Measurements from ENCODE around the gene VPS33B.

The VPS33B gene

GRCh38 chr15:91045065-91045464, 22.7 kb upstream of the VPS33B start:
- Histone ChIP-seq H2AFZ (ENCODE audit: low read depth, low read length, severe bottlenecking) (no peak overlapping the region), H3K27me3 (ENCODE audit: low read length) (no peaks in the 10 kb centered on the region), H3K9me2 (replicated peaks; ENCODE audit: insufficient read depth, low read length) (no peaks in the 10 kb centered on the region), H3K9ac (ENCODE audit: low read length) (no peak overlapping the region), H3K9me3 (ENCODE audit: insufficient read depth, low read length) (no peaks in the 10 kb centered on the region), H3K4me3 (ENCODE audit: insufficient read depth, low read length, poor library complexity, severe bottlenecking) (no peak overlapping the region), H3K27ac (ENCODE audit: low read depth, low read length) (no peak overlapping the region), H3K36me3 (ENCODE audit: low read length) (no peaks in the 10 kb centered on the region), H3F3A (ENCODE audit: insufficient read depth) (no peaks in the 10 kb centered on the region), H4K20me1 (ENCODE audit: low read depth, low read length) (no peaks in the 10 kb centered on the region), H3K79me2 (ENCODE audit: insufficient read depth, low read length) (no peaks in the 10 kb centered on the region), H3K4me2 (ENCODE audit: low read depth, low read length, poor library complexity, severe bottlenecking) (no peak overlapping the region)
- TF ChIP-seq CTCF (IDR thresholded peaks at IDR 0.05; ENCODE audit: insufficient read depth, low read length, poor library complexity, severe bottlenecking), result no peak
- no peak for TF ChIP-seq EZH2phosphoT487 (conservative IDR thresholded peaks at IDR 0.05; ENCODE audit: low read length)

- H3F3A ChIP-seq (ENCODE audit: insufficient read depth), result no peaks in the 10 kb centered on the region
- no peaks in the 10 kb centered on the region for H3K9me3 ChIP-seq (ENCODE audit: insufficient read depth, low read length)
- TF ChIP-seq CTCF (IDR thresholded peaks at IDR 0.05; ENCODE audit: insufficient read depth, low read length, poor library complexity, severe bottlenecking) (no peak), EZH2phosphoT487 (conservative IDR thresholded peaks at IDR 0.05; ENCODE audit: low read length) (no peak)
- H3K79me2 ChIP-seq (ENCODE audit: insufficient read depth, low read length), result no peaks in the 10 kb centered on the region
- H3K9me2 ChIP-seq (replicated peaks; ENCODE audit: insufficient read depth, low read length), result no peaks in the 10 kb centered on the region
- no peak overlapping the region for H3K9ac ChIP-seq (ENCODE audit: low read length)
- H3K4me2 ChIP-seq (ENCODE audit: low read depth, low read length, poor library complexity, severe bottlenecking), result no peak overlapping the region
- no peak overlapping the region for H3K27ac ChIP-seq (ENCODE audit: low read depth, low read length)
- H4K20me1 ChIP-seq (ENCODE audit: low read depth, low read length), result no peaks in the 10 kb centered on the region
- H3K4me3 ChIP-seq (ENCODE audit: insufficient read depth, low read length, poor library complexity, severe bottlenecking), result no peak overlapping the region
- H2AFZ ChIP-seq (ENCODE audit: low read depth, low read length, severe bottlenecking), result no peak overlapping the region
- no peaks in the 10 kb centered on the region for H3K27me3 ChIP-seq (ENCODE audit: low read length)
- no peaks in the 10 kb centered on the region for H3K36me3 ChIP-seq (ENCODE audit: low read length)
These were observed 20.9 kb upstream of the VPS33B start for GRCh38 chr15:91043202-91043874.

- Histone ChIP-seq H3K36me3 (ENCODE audit: low read length) (no peaks in the 10 kb centered on the region), H3K4me2 (ENCODE audit: low read depth, low read length, poor library complexity, severe bottlenecking) (no peak overlapping the region), H3K9ac (ENCODE audit: low read length) (no peak overlapping the region), H3K9me2 (replicated peaks; ENCODE audit: insufficient read depth, low read length) (no peaks in the 10 kb centered on the region), H3F3A (ENCODE audit: insufficient read depth) (no peaks in the 10 kb centered on the region), H2AFZ (ENCODE audit: low read depth, low read length, severe bottlenecking) (no peak overlapping the region), H3K9me3 (ENCODE audit: insufficient read depth, low read length) (no peaks in the 10 kb centered on the region), H3K79me2 (ENCODE audit: insufficient read depth, low read length) (no peaks in the 10 kb centered on the region), H4K20me1 (ENCODE audit: low read depth, low read length) (no peaks in the 10 kb centered on the region), H3K27ac (ENCODE audit: low read depth, low read length) (no peak overlapping the region), H3K27me3 (ENCODE audit: low read length) (no peaks in the 10 kb centered on the region), H3K4me3 (ENCODE audit: insufficient read depth, low read length, poor library complexity, severe bottlenecking) (no peak overlapping the region)
- TF ChIP-seq EZH2phosphoT487 (conservative IDR thresholded peaks at IDR 0.05; ENCODE audit: low read length), result no peak
- no peak for TF ChIP-seq CTCF (IDR thresholded peaks at IDR 0.05; ENCODE audit: insufficient read depth, low read length, poor library complexity, severe bottlenecking)
These were observed 18.5 kb upstream of the VPS33B start for GRCh38 chr15:91040856-91041255.

Measured in SU-DHL-6 (cell line).